ENCODE measurements around the gene PYGB.

DNA sequence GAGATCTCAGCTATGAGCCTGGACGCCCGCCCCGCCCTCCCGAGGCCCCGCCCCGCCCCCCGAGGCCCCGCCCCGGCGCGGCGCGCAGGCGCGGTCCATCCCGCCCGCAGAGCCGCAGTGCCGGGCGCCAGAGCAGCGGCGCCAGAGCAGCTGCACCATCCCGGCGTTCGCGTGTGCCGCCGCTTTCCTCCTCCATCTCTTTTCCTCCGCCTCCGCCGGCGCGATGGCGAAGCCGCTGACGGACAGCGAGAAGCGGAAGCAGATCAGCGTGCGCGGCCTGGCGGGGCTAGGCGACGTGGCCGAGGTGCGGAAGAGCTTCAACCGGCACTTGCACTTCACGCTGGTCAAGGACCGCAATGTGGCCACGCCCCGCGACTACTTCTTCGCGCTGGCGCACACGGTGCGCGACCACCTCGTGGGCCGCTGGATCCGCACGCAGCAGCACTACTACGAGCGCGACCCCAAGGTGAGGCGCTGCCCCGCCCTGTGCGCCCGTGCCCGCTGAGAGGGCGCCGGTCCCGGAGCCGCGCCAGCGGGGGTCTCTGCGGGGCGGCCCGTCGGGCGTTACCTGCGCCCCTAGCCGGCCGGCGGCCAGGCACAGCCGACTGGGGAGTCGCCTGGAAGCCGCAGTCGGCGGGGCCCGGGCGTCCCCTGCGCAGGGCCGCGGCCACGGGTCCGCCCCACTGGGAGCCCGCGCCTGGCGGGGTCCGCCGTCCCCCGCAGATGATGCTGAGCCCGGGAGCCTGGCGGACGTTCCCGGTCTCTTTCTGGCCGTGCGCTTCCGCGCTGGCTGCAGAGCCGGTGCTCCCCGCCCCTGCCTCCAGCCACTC is at the start of gene PYGB:
- TF ChIP-seq POLR2A (IDR thresholded peaks at IDR 0.05) (peak; percentile 92 to 93), EP300 (IDR thresholded peaks at IDR 0.05) (peak in 1 of 2 donors; percentile 98)
- TF ChIP-seq, protein P1, sequence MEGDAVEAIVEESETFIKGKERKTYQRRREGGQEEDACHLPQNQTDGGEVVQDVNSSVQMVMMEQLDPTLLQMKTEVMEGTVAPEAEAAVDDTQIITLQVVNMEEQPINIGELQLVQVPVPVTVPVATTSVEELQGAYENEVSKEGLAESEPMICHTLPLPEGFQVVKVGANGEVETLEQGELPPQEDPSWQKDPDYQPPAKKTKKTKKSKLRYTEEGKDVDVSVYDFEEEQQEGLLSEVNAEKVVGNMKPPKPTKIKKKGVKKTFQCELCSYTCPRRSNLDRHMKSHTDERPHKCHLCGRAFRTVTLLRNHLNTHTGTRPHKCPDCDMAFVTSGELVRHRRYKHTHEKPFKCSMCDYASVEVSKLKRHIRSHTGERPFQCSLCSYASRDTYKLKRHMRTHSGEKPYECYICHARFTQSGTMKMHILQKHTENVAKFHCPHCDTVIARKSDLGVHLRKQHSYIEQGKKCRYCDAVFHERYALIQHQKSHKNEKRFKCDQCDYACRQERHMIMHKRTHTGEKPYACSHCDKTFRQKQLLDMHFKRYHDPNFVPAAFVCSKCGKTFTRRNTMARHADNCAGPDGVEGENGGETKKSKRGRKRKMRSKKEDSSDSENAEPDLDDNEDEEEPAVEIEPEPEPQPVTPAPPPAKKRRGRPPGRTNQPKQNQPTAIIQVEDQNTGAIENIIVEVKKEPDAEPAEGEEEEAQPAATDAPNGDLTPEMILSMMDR (IDR thresholded peaks at IDR 0.05) = no peak

Measured in tibial nerve (tissue), 4 donors.